Parathyroid adenoma (tissue), 2 donors: ENCODE measurements around the gene SGMS2.
"Not testable (repeated sequence)": the region's sequence is repeated elsewhere in the genome, so short reads cannot be mapped to it uniquely, and the experiment has no call there.

ENCODE experiments used
- H2AFZ ChIP-seq: fragments of 300-600 bp; sonication (generic); one replicate; pipeline ENCODE4 v1.7.0; 2017; ENCODE audit warnings: antibody characterized with exemption, mild to moderate bottlenecking
- H3K27ac ChIP-seq: fragments of 300-600 bp; sonication (generic); one replicate; pipeline ENCODE4 v1.7.0; 2017
- H3K27me3 ChIP-seq: fragments of 300-600 bp; sonication (generic); one replicate; pipeline ENCODE4 v1.7.0; 2017; ENCODE audit warnings: low read length; ENCODE audit not compliant: control insufficient read depth, insufficient read depth
- H3K36me3 ChIP-seq: fragments of 300-600 bp; sonication (generic); one replicate; pipeline ENCODE4 v1.7.0; 2017; ENCODE audit warnings: low read length; ENCODE audit not compliant: control insufficient read depth, insufficient read depth
- H3K4me1 ChIP-seq: fragments of 300-600 bp; sonication (generic); one replicate; pipeline ENCODE4 v1.7.0; 2017; ENCODE audit warnings: control low read depth
- H3K4me2 ChIP-seq: fragments of 300-600 bp; sonication (generic); one replicate; pipeline ENCODE4 v1.7.0; 2017; ENCODE audit warnings: low read length
- H3K4me3 ChIP-seq: fragments of 300-600 bp; sonication (generic); one replicate; pipeline ENCODE4 v1.7.0; 2017; ENCODE audit warnings: low read depth, low read length
- H3K79me2 ChIP-seq: fragments of 300-600 bp; sonication (generic); one replicate; pipeline ENCODE4 v1.7.0; 2017; ENCODE audit warnings: control low read depth
- H3K9ac ChIP-seq: fragments of 300-600 bp; sonication (generic); one replicate; pipeline ENCODE4 v1.7.0; 2017; ENCODE audit warnings: mild to moderate bottlenecking
- H3K9me3 ChIP-seq: fragments of 300-600 bp; sonication (generic); one replicate; pipeline ENCODE4 v1.7.0; 2017; ENCODE audit warnings: low read length; ENCODE audit not compliant: control insufficient read depth
- CTCF ChIP-seq: fragments of 300-600 bp; sonication (generic); IDR thresholded peaks from one replicate; pipeline ENCODE4 v1.7.0; 2017; ENCODE audit warnings: antibody characterized with exemption, mild to moderate bottlenecking
- donor health status: primary hyperparathyroidism.

SGMS2 gene

DNA sequence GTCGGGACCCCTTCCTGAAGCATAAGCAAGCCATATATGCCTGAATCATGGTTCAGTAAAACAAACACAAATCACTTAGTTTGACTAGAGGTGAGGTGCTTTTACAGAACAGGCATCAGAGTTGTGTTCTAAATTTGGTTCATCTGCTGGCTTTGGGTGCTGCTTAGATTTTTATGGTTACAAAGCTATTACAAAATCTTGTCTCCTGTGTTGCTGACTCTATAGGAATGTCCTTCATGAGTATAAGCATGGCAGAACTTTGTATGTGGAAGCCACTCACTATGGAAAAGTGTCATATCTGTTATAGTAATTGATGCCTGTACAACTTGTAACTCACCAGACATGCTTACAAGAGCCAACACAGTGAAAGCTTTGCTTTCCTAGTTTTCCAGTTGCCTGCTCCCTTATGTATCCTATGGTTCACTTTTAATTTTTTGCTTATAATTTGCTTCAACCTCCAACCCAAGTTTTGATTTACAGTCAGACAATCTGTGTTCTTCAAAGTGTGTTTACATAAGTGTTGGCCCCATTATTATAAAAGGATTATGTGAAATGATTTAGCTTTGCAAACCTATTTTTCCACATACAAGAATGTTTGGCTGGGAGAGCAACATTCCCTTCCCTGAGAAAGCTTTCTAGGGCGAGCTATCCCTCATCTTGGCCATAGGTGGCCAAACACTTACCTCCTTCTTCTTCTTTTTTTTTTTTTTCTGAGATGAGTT lies 76.6 kb downstream of the SGMS2 start:
- H3K4me3 ChIP-seq, result no peak overlapping the region
- no peak overlapping the region for H3K9ac ChIP-seq
- no peaks in the 10 kb centered on the region for H3K79me2 ChIP-seq
- no peak overlapping the region for H3K4me2 ChIP-seq
- no peak for TF ChIP-seq CTCF
- no peaks in the 10 kb centered on the region for H3K4me1 ChIP-seq
- H2AFZ ChIP-seq, result no peak overlapping the region
- no peaks in the 10 kb centered on the region for H3K9me3 ChIP-seq
- H3K36me3 ChIP-seq, result no peaks in the 10 kb centered on the region
- no peak overlapping the region for H3K27ac ChIP-seq
- H3K27me3 ChIP-seq, result no peaks in the 10 kb centered on the region

GRCh38 chr4:107902715-107903114 lies 78.0 kb downstream of the SGMS2 start:
- no peaks in the 10 kb centered on the region for H3K27me3 ChIP-seq
- no peak overlapping the region for H3K9ac ChIP-seq
- no peaks in the 10 kb centered on the region for H3K79me2 ChIP-seq
- no peaks in the 10 kb centered on the region for H3K4me1 ChIP-seq
- H3K36me3 ChIP-seq, result no peaks in the 10 kb centered on the region
- no peak for TF ChIP-seq CTCF
- no peak overlapping the region for H2AFZ ChIP-seq
- H3K4me2 ChIP-seq, result no peak overlapping the region
- no peak overlapping the region for H3K27ac ChIP-seq
- no peaks in the 10 kb centered on the region for H3K9me3 ChIP-seq
- H3K4me3 ChIP-seq, result no peak overlapping the region

DNA sequence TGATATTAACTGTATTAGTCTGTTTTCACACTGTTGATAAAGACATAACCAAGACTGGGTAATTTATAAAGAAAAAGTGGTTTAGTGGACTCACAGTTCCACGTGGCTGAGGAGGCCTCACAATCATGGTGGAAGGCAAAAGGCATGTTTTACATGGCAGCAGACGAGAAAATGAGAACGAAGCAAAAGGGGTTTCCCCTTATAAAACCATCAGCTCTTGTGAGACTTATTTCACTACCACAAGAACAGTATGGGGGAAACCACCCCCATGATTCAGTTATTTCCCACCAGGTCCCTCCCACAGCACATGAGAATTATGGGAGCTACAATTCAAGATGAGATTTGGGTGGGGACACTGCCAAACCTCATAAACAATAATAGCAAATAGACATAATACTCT lies 80.3 kb downstream of the SGMS2 start:
- H3K9me3 ChIP-seq, H3K27ac ChIP-seq, H2AFZ ChIP-seq, H3K4me2 ChIP-seq, H3K4me3 ChIP-seq, H3K36me3 ChIP-seq, H3K79me2 ChIP-seq, H3K9ac ChIP-seq, H3K27me3 ChIP-seq, H3K4me1 ChIP-seq: not testable (repeated sequence)

- TF ChIP-seq CTCF, result no peak
- Histone ChIP-seq H3K4me3 (no peak overlapping the region), H3K9me3 (no peaks in the 10 kb centered on the region), H3K79me2 (no peaks in the 10 kb centered on the region), H3K4me1 (no peaks in the 10 kb centered on the region), H3K27me3 (no peaks in the 10 kb centered on the region), H3K4me2 (no peak overlapping the region), H3K27ac (no peak overlapping the region), H2AFZ (no peak overlapping the region), H3K9ac (no peak overlapping the region), H3K36me3 (no peaks in the 10 kb centered on the region)
Observed at GRCh38 chr4:107906458-107907100, 81.8 kb downstream of the SGMS2 start.

GRCh38 chr4:107908377-107908776 lies 83.6 kb downstream of the SGMS2 start:
- Histone ChIP-seq H3K9ac (no peak overlapping the region), H2AFZ (no peak overlapping the region), H3K4me3 (no peak overlapping the region), H3K9me3 (no peaks in the 10 kb centered on the region), H3K27ac (no peak overlapping the region), H3K4me2 (no peak overlapping the region), H3K27me3 (no peaks in the 10 kb centered on the region), H3K79me2 (no peaks in the 10 kb centered on the region), H3K4me1 (no peaks in the 10 kb centered on the region), H3K36me3 (no peaks in the 10 kb centered on the region)
- TF ChIP-seq CTCF, result no peak
